Endothelial cell of umbilical vein (primary cell): ENCODE data around the gene ATP1A4. TPM values are rescaled to one million over a fixed set of nuclear protein-coding genes. Genes with fewer than 3 reads are reported as not detected.

ENCODE experiments used
- BruUV-seq: library from RNA; stranded (reverse); fragments of 400-500 nt; replicated peaks from 2 replicates; lab custom pipeline; 2021; lab: Mats Ljungman, UMichigan
- CTCF ChIA-PET: fragments of 300-600, 350-600 bp; sonication (Branson Sonifier 250); formaldehyde crosslinking; loops from one replicate; lab custom pipeline; 2021; ENCODE audit warnings: antibody characterized with exemption, inconsistent platforms; lab: Charles Lee
- POLR2A ChIA-PET: fragments of 300-600, 350-600 bp; sonication (Branson Sonifier 250); formaldehyde crosslinking; loops from one replicate; lab custom pipeline; 2021; ENCODE audit warnings: antibody characterized with exemption, inconsistent platforms; lab: Charles Lee
- DNase-seq: peaks from one replicate; pipeline ENCODE4 v3.0.0-alpha.2; 2011; ENCODE audit warnings: low read depth, low spot score
- FAIRE-seq: peaks from 2 replicates; lab custom pipeline; 2011; peaks lifted over from hg19 to GRCh38; lab: Jason Lieb, UNC
- H2AFZ ChIP-seq: 2 replicates; pipeline ENCODE4 v1.6.0; 2012; ENCODE audit warnings: low read depth, low read length, control low read depth, inconsistent platforms
- H3K27ac ChIP-seq: 2 replicates; pipeline ENCODE4 v1.5.1; 2011; ENCODE audit warnings: low read depth, mild to moderate bottlenecking, control low read depth, low read length, moderate library complexity; ENCODE audit not compliant: insufficient read depth
- H3K27me3 ChIP-seq, 2 experiments: 2 replicates each; pipeline versions ENCODE4 v1.6.0 to v1.6.1; 2011; ENCODE audit warnings: low read length in 2 of 2, mixed read lengths in 1 of 2; ENCODE audit not compliant: control insufficient read depth in 2 of 2, insufficient read depth in 2 of 2
- H3K36me3 ChIP-seq, 2 experiments: 2 replicates in 1 of 2; 3 replicates in 1 of 2; pipeline ENCODE4 v1.5.1; 2011; ENCODE audit warnings: low read length in 2 of 2, mild to moderate bottlenecking in 1 of 2, moderate library complexity in 1 of 2; ENCODE audit not compliant: control insufficient read depth in 2 of 2, insufficient read depth in 2 of 2; ENCODE audit errors: extremely low read depth in 1 of 2
- H3K4me1 ChIP-seq: 3 replicates; pipeline ENCODE4 v1.5.1; 2011; ENCODE audit warnings: mild to moderate bottlenecking, low read length; ENCODE audit not compliant: control insufficient read depth, insufficient read depth; ENCODE audit errors: extremely low read depth
- H3K4me2 ChIP-seq: 2 replicates; pipeline ENCODE4 v1.6.1; 2011; ENCODE audit warnings: low read length, control low read depth, mixed read lengths; ENCODE audit not compliant: insufficient read depth
- H3K4me3 ChIP-seq, 3 experiments: fragments of 200-600 bp in 1 of 3; sonication (generic), shearing (Covaris generic) in 1 of 3; replicated peaks in 1 of 3; 2 replicates each; pipeline ENCODE4 v1.5.1; 2011 to 2016; ENCODE audit warnings: control low read depth in 3 of 3, low read length in 3 of 3, mild to moderate bottlenecking in 2 of 3, inconsistent platforms in 1 of 3, low read depth in 1 of 3, moderate library complexity in 1 of 3; ENCODE audit not compliant: insufficient read depth in 1 of 3
- H3K79me2 ChIP-seq: 2 replicates; pipeline ENCODE4 v1.6.0; 2012; ENCODE audit warnings: low read length, inconsistent platforms; ENCODE audit not compliant: control insufficient read depth, insufficient read depth
- H3K9ac ChIP-seq: replicated peaks from 2 replicates; pipeline ENCODE3; 2011; ENCODE audit warnings: low read length, control low read depth; ENCODE audit not compliant: insufficient read depth; ENCODE audit errors: extremely low read depth
- H3K9me1 ChIP-seq: replicated peaks from 3 replicates; pipeline ENCODE4 v1.6.0; 2011; ENCODE audit warnings: mild to moderate bottlenecking, low read length; ENCODE audit not compliant: control insufficient read depth, insufficient read depth; ENCODE audit errors: extremely low read depth
- H3K9me3 ChIP-seq: replicated peaks from 2 replicates; pipeline ENCODE4 v1.5.1; 2012; ENCODE audit warnings: low read length, inconsistent platforms; ENCODE audit not compliant: control insufficient read depth, insufficient read depth
- H4K20me1 ChIP-seq: replicated peaks from 2 replicates; pipeline ENCODE3; 2011; ENCODE audit warnings: mild to moderate bottlenecking, low read length; ENCODE audit not compliant: control insufficient read depth, insufficient read depth; ENCODE audit errors: extremely low read depth
- EZH2 ChIP-seq: IDR thresholded peaks from 2 replicates; pipeline ENCODE4 v1.6.1; 2012; ENCODE audit warnings: borderline replicate concordance, low read depth, mild to moderate bottlenecking, moderate library complexity, low read length, inconsistent platforms; ENCODE audit not compliant: severe bottlenecking
- FOS ChIP-seq: IDR thresholded peaks from 2 replicates; pipeline ENCODE4 v1.6.1; 2011; ENCODE audit warnings: mild to moderate bottlenecking, low read length, moderate library complexity, borderline replicate concordance; ENCODE audit not compliant: insufficient read depth
- GATA2 ChIP-seq: IDR thresholded peaks from 2 replicates; pipeline ENCODE4 v1.7.0; 2011; ENCODE audit warnings: low read depth, mild to moderate bottlenecking, moderate library complexity, mixed read lengths, low read length; ENCODE audit not compliant: insufficient read length, insufficient read depth
- JUN ChIP-seq: IDR thresholded peaks from 2 replicates; pipeline ENCODE4 v1.6.1; 2011; ENCODE audit warnings: borderline replicate concordance, low read depth; ENCODE audit not compliant: insufficient read length, insufficient read depth
- MYC ChIP-seq: IDR thresholded peaks from one replicate; pipeline ENCODE4 v1.6.1; 2011; ENCODE audit warnings: mild to moderate bottlenecking, low read depth, low read length
- POLR2A ChIP-seq: IDR thresholded peaks from 2 replicates; pipeline ENCODE4 v1.6.1; 2012; ENCODE audit warnings: low read depth, mild to moderate bottlenecking, control low read depth, low read length
- POLR2AphosphoS5 ChIP-seq: IDR thresholded peaks from 2 replicates; pipeline ENCODE4 v1.6.1; 2012; ENCODE audit warnings: low read depth, mild to moderate bottlenecking, control low read depth, low read length, moderate library complexity; ENCODE audit not compliant: insufficient read depth
- dilution Hi-C: fragments of 300-500 bp; cut with MboI; formaldehyde crosslinking; loops from one replicate; pipeline ENCODE4 v1.15.0; 2019; ENCODE audit warnings: low sequenced_read_pairs; ENCODE audit not compliant: extremely low pct_ligation_motif_present
- intact Hi-C: fragments of 100-400 bp; cut with micrococcal nuclease; formaldehyde crosslinking; loops from one replicate; pipeline ENCODE4 v1.10.0; 2022
- polyA plus RNA-seq, 4 experiments: library from polyadenylated mRNA; depleted of rRNA in 3 of 4; stranded (reverse) in 3 of 4; unstranded in 1 of 4; fragments of >200 nt; gene quantifications; 2 replicates each; pipeline versions ENCODE4 v1.2.1 to v1.2.3, GENCODE V29; 2011 to 2012; ENCODE audit warnings: missing spikeins in 1 of 4
- total RNA-seq: library from RNA; stranded (reverse); gene quantifications from 2 replicates; pipeline ENCODE4 v1.2.3, GENCODE V29; 2021
- TF ChIP-seq, protein P1 (sequence below): IDR thresholded peaks from 2 replicates; pipeline ENCODE4 v1.6.1; 2011; ENCODE audit not compliant: insufficient read depth, insufficient read length
- TF ChIP-seq, protein P2 (sequence below), 2 donors: IDR thresholded peaks; 1 replicate in 1 of 2; 2 replicates in 1 of 2; pipeline ENCODE4 v1.5.1; 2011; ENCODE audit warnings: low read length in 2 of 2, mild to moderate bottlenecking in 2 of 2, moderate library complexity in 2 of 2, control low read depth in 1 of 2, inconsistent platforms in 1 of 2, low read depth in 1 of 2; ENCODE audit not compliant: insufficient read depth in 1 of 2; ENCODE audit errors: extremely low read depth in 1 of 2

Gene ATP1A4
- total and polyA plus RNA-seq, 2 donors (not counting 3 experiments of a cell fraction or from before 2014, with no cell fraction given): not detected

DNA sequence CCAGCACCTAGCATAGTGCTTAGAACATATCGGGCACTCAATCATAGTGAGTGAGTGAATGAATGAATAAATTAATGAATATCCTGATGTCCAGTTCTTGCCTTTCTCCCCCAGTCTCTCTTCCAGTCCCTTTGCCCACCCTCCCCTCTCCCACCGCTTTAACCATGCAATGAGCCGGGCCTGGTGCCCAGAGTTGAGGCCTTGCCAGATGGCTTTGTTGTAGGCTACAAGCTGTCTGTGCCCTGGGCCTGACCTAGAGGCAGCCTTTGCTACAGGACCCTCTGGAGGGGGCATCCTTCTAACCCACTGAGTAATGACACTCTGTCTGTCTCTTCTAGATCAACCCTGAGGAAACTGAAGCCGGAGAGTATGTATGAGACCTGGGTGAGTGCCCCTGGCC is 45.8 kb downstream of the ATP1A4 start:
- BruUV-seq: no TSS peak
- H3K4me1 ChIP-seq: no peaks in the 10 kb centered on the region
- ChIA-PET POLR2A (no interaction called here), CTCF (interaction anchor here (1.3 to 5.0 kb wide), 3 partner anchors 23 to 94 kb away, joined by 4 to 34 read pairs (median 26); no protein-coding TSS in a partner anchor)
- no peak overlapping the region for H3K4me3 ChIP-seq
- DNase-seq (no peak), FAIRE-seq (no peak)
- no peak overlapping the region for H3K27ac ChIP-seq
- TF ChIP-seq, protein P1, sequence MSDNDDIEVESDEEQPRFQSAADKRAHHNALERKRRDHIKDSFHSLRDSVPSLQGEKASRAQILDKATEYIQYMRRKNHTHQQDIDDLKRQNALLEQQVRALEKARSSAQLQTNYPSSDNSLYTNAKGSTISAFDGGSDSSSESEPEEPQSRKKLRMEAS: no peak
- TF ChIP-seq JUN: no peak
- no peak for TF ChIP-seq POLR2A
- TF ChIP-seq GATA2: no peak
- TF ChIP-seq EZH2: no peak
- no peak for TF ChIP-seq MYC
- TF ChIP-seq FOS: no peak
- TF ChIP-seq POLR2AphosphoS5: no peak
- TF ChIP-seq, protein P2, sequence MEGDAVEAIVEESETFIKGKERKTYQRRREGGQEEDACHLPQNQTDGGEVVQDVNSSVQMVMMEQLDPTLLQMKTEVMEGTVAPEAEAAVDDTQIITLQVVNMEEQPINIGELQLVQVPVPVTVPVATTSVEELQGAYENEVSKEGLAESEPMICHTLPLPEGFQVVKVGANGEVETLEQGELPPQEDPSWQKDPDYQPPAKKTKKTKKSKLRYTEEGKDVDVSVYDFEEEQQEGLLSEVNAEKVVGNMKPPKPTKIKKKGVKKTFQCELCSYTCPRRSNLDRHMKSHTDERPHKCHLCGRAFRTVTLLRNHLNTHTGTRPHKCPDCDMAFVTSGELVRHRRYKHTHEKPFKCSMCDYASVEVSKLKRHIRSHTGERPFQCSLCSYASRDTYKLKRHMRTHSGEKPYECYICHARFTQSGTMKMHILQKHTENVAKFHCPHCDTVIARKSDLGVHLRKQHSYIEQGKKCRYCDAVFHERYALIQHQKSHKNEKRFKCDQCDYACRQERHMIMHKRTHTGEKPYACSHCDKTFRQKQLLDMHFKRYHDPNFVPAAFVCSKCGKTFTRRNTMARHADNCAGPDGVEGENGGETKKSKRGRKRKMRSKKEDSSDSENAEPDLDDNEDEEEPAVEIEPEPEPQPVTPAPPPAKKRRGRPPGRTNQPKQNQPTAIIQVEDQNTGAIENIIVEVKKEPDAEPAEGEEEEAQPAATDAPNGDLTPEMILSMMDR (IDR thresholded peaks at IDR 0.05; ENCODE audit: extremely low read depth in 1 of 2, insufficient read depth in 1 of 2, low read depth in 1 of 2, low read length in 2 of 2): no peak
- H3K9me3 ChIP-seq: no peaks in the 10 kb centered on the region
- H2AFZ ChIP-seq: no peak overlapping the region
- H3K4me2 ChIP-seq: no peak overlapping the region
- intact Hi-C loops: no loop called here
- no peak overlapping the region for H3K9ac ChIP-seq
- H3K27me3 ChIP-seq: peaks cover 0 to 3% of the 10 kb centered on the region in 2 experiments
- H3K36me3 ChIP-seq: no peaks in the 10 kb centered on the region
- no peaks in the 10 kb centered on the region for H4K20me1 ChIP-seq
- no peaks in the 10 kb centered on the region for H3K9me1 ChIP-seq
- dilution Hi-C loops: no loop called here
- H3K79me2 ChIP-seq: no peaks in the 10 kb centered on the region
